ENCODE data around the gene COPS6.

DNA sequence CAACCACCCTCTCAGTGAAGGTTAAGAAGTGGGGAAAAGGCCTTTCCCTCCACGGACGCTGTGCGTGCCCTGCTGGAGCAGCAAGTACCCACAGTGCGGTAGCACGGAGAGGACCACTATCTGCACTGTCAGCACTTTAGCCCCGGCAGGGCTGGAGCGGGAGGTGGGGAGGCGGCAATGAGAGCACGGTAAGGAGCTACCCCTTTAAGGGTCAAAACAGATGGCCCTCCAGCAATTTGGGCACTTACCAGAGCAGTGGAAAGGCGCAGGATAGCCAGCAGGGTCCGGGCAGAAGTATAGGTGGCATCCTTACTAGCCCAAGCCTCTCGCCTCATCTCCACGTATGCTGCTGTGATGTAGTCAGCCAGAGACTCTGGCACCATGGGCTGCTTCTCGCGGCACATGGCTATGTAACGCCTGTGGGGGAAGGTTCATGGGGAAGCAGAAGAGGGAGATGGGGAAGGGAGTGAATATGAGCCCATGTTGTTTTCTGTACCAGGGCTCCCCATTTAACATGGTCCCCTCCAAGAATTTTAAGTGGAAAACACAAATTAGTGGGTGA, 5.2 kb downstream of the COPS6 start:
- TF ChIP-seq, protein P1, sequence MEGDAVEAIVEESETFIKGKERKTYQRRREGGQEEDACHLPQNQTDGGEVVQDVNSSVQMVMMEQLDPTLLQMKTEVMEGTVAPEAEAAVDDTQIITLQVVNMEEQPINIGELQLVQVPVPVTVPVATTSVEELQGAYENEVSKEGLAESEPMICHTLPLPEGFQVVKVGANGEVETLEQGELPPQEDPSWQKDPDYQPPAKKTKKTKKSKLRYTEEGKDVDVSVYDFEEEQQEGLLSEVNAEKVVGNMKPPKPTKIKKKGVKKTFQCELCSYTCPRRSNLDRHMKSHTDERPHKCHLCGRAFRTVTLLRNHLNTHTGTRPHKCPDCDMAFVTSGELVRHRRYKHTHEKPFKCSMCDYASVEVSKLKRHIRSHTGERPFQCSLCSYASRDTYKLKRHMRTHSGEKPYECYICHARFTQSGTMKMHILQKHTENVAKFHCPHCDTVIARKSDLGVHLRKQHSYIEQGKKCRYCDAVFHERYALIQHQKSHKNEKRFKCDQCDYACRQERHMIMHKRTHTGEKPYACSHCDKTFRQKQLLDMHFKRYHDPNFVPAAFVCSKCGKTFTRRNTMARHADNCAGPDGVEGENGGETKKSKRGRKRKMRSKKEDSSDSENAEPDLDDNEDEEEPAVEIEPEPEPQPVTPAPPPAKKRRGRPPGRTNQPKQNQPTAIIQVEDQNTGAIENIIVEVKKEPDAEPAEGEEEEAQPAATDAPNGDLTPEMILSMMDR (optimal IDR thresholded peaks at IDR 0.05 in 1 of 3, IDR thresholded peaks at IDR 0.05 in 1 of 3, conservative IDR thresholded peaks at IDR 0.05 in 1 of 3; ENCODE audit: extremely low read depth in 1 of 3, insufficient read depth in 2 of 3, low read length in 3 of 3), result no peak
- TF ChIP-seq EZH2 (IDR thresholded peaks at IDR 0.05; ENCODE audit: low read length), result no peak

Data from keratinocyte (primary cell).